Endothelial cell of umbilical vein (primary cell): Measurements from ENCODE around the gene BCAS3. TPM values are rescaled to one million over a fixed set of nuclear protein-coding genes. Genes with fewer than 3 reads are reported as not detected.

Experiments used
- BruUV-seq: library from RNA; stranded (reverse); fragments of 400-500 nt; replicated peaks from 2 replicates; lab custom pipeline; 2021; lab: Mats Ljungman, UMichigan
- CTCF ChIA-PET: fragments of 300-600, 350-600 bp; sonication (Branson Sonifier 250); formaldehyde crosslinking; loops from one replicate; lab custom pipeline; 2021; ENCODE audit warnings: antibody characterized with exemption, inconsistent platforms; lab: Charles Lee
- POLR2A ChIA-PET: fragments of 300-600, 350-600 bp; sonication (Branson Sonifier 250); formaldehyde crosslinking; loops from one replicate; lab custom pipeline; 2021; ENCODE audit warnings: antibody characterized with exemption, inconsistent platforms; lab: Charles Lee
- DNase-seq: peaks from one replicate; pipeline ENCODE4 v3.0.0-alpha.2; 2011; ENCODE audit warnings: low read depth, low spot score
- FAIRE-seq: peaks from 2 replicates; lab custom pipeline; 2011; peaks lifted over from hg19 to GRCh38; lab: Jason Lieb, UNC
- H2AFZ ChIP-seq: 2 replicates; pipeline ENCODE4 v1.6.0; 2012; ENCODE audit warnings: low read depth, low read length, control low read depth, inconsistent platforms
- H3K27ac ChIP-seq: 2 replicates; pipeline ENCODE4 v1.5.1; 2011; ENCODE audit warnings: low read depth, mild to moderate bottlenecking, control low read depth, low read length, moderate library complexity; ENCODE audit not compliant: insufficient read depth
- H3K27me3 ChIP-seq, 2 experiments: 2 replicates each; pipeline versions ENCODE4 v1.6.0 to v1.6.1; 2011; ENCODE audit warnings: low read length in 2 of 2, mixed read lengths in 1 of 2; ENCODE audit not compliant: control insufficient read depth in 2 of 2, insufficient read depth in 2 of 2
- H3K36me3 ChIP-seq, 2 experiments: 2 replicates in 1 of 2; 3 replicates in 1 of 2; pipeline ENCODE4 v1.5.1; 2011; ENCODE audit warnings: low read length in 2 of 2, mild to moderate bottlenecking in 1 of 2, moderate library complexity in 1 of 2; ENCODE audit not compliant: control insufficient read depth in 2 of 2, insufficient read depth in 2 of 2; ENCODE audit errors: extremely low read depth in 1 of 2
- H3K4me1 ChIP-seq: 3 replicates; pipeline ENCODE4 v1.5.1; 2011; ENCODE audit warnings: mild to moderate bottlenecking, low read length; ENCODE audit not compliant: control insufficient read depth, insufficient read depth; ENCODE audit errors: extremely low read depth
- H3K4me2 ChIP-seq: 2 replicates; pipeline ENCODE4 v1.6.1; 2011; ENCODE audit warnings: low read length, control low read depth, mixed read lengths; ENCODE audit not compliant: insufficient read depth
- H3K4me3 ChIP-seq, 3 experiments: fragments of 200-600 bp in 1 of 3; sonication (generic), shearing (Covaris generic) in 1 of 3; replicated peaks in 1 of 3; 2 replicates each; pipeline ENCODE4 v1.5.1; 2011 to 2016; ENCODE audit warnings: control low read depth in 3 of 3, low read length in 3 of 3, mild to moderate bottlenecking in 2 of 3, inconsistent platforms in 1 of 3, low read depth in 1 of 3, moderate library complexity in 1 of 3; ENCODE audit not compliant: insufficient read depth in 1 of 3
- H3K79me2 ChIP-seq: 2 replicates; pipeline ENCODE4 v1.6.0; 2012; ENCODE audit warnings: low read length, inconsistent platforms; ENCODE audit not compliant: control insufficient read depth, insufficient read depth
- H3K9ac ChIP-seq: replicated peaks from 2 replicates; pipeline ENCODE3; 2011; ENCODE audit warnings: low read length, control low read depth; ENCODE audit not compliant: insufficient read depth; ENCODE audit errors: extremely low read depth
- H3K9me1 ChIP-seq: replicated peaks from 3 replicates; pipeline ENCODE4 v1.6.0; 2011; ENCODE audit warnings: mild to moderate bottlenecking, low read length; ENCODE audit not compliant: control insufficient read depth, insufficient read depth; ENCODE audit errors: extremely low read depth
- H3K9me3 ChIP-seq: replicated peaks from 2 replicates; pipeline ENCODE4 v1.5.1; 2012; ENCODE audit warnings: low read length, inconsistent platforms; ENCODE audit not compliant: control insufficient read depth, insufficient read depth
- H4K20me1 ChIP-seq: replicated peaks from 2 replicates; pipeline ENCODE3; 2011; ENCODE audit warnings: mild to moderate bottlenecking, low read length; ENCODE audit not compliant: control insufficient read depth, insufficient read depth; ENCODE audit errors: extremely low read depth
- EZH2 ChIP-seq: IDR thresholded peaks from 2 replicates; pipeline ENCODE4 v1.6.1; 2012; ENCODE audit warnings: borderline replicate concordance, low read depth, mild to moderate bottlenecking, moderate library complexity, low read length, inconsistent platforms; ENCODE audit not compliant: severe bottlenecking
- FOS ChIP-seq: IDR thresholded peaks from 2 replicates; pipeline ENCODE4 v1.6.1; 2011; ENCODE audit warnings: mild to moderate bottlenecking, low read length, moderate library complexity, borderline replicate concordance; ENCODE audit not compliant: insufficient read depth
- GATA2 ChIP-seq: IDR thresholded peaks from 2 replicates; pipeline ENCODE4 v1.7.0; 2011; ENCODE audit warnings: low read depth, mild to moderate bottlenecking, moderate library complexity, mixed read lengths, low read length; ENCODE audit not compliant: insufficient read length, insufficient read depth
- JUN ChIP-seq: IDR thresholded peaks from 2 replicates; pipeline ENCODE4 v1.6.1; 2011; ENCODE audit warnings: borderline replicate concordance, low read depth; ENCODE audit not compliant: insufficient read length, insufficient read depth
- MYC ChIP-seq: IDR thresholded peaks from one replicate; pipeline ENCODE4 v1.6.1; 2011; ENCODE audit warnings: mild to moderate bottlenecking, low read depth, low read length
- POLR2A ChIP-seq: IDR thresholded peaks from 2 replicates; pipeline ENCODE4 v1.6.1; 2012; ENCODE audit warnings: low read depth, mild to moderate bottlenecking, control low read depth, low read length
- POLR2AphosphoS5 ChIP-seq: IDR thresholded peaks from 2 replicates; pipeline ENCODE4 v1.6.1; 2012; ENCODE audit warnings: low read depth, mild to moderate bottlenecking, control low read depth, low read length, moderate library complexity; ENCODE audit not compliant: insufficient read depth
- dilution Hi-C: fragments of 300-500 bp; cut with MboI; formaldehyde crosslinking; loops from one replicate; pipeline ENCODE4 v1.15.0; 2019; ENCODE audit warnings: low sequenced_read_pairs; ENCODE audit not compliant: extremely low pct_ligation_motif_present
- intact Hi-C: fragments of 100-400 bp; cut with micrococcal nuclease; formaldehyde crosslinking; loops from one replicate; pipeline ENCODE4 v1.10.0; 2022
- polyA plus RNA-seq, 4 experiments: library from polyadenylated mRNA; depleted of rRNA in 3 of 4; stranded (reverse) in 3 of 4; unstranded in 1 of 4; fragments of >200 nt; gene quantifications; 2 replicates each; pipeline versions ENCODE4 v1.2.1 to v1.2.3, GENCODE V29; 2011 to 2012; ENCODE audit warnings: missing spikeins in 1 of 4
- total RNA-seq: library from RNA; stranded (reverse); gene quantifications from 2 replicates; pipeline ENCODE4 v1.2.3, GENCODE V29; 2021
- TF ChIP-seq, protein P1 (sequence below): IDR thresholded peaks from 2 replicates; pipeline ENCODE4 v1.6.1; 2011; ENCODE audit not compliant: insufficient read depth, insufficient read length
- TF ChIP-seq, protein P2 (sequence below), 2 donors: IDR thresholded peaks; 1 replicate in 1 of 2; 2 replicates in 1 of 2; pipeline ENCODE4 v1.5.1; 2011; ENCODE audit warnings: low read length in 2 of 2, mild to moderate bottlenecking in 2 of 2, moderate library complexity in 2 of 2, control low read depth in 1 of 2, inconsistent platforms in 1 of 2, low read depth in 1 of 2; ENCODE audit not compliant: insufficient read depth in 1 of 2; ENCODE audit errors: extremely low read depth in 1 of 2

Gene BCAS3
- total and polyA plus RNA-seq, 2 donors (not counting 3 experiments of a cell fraction or from before 2014, with no cell fraction given) = 8.2 to 16.0 TPM

DNA sequence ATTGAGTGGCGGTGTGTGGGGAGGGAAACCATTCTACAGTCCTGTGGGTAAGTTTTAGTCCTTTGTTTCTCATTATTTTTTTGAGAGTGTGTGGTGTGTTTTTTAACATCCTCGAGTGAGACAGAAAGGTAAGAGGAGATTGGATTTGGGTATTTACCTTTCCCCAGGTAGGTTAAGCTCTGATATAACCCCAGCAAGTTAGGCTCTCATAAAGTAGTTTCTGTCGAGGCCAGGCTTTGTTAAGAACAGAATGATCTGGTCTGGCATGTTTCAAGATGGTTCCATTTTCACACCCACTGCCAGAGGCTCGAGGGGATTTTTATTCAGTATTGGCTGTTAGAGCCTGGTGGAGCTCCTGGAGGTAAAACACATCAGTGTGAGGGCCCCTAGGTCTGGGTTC is 62.9 kb downstream of the BCAS3 start:
- no peaks in the 10 kb centered on the region for H4K20me1 ChIP-seq
- dilution Hi-C loops (no loop called here), intact Hi-C loops (no loop called here)
- H3K9me1 ChIP-seq = no peaks in the 10 kb centered on the region
- no peak for TF ChIP-seq MYC
- TF ChIP-seq, protein P1, sequence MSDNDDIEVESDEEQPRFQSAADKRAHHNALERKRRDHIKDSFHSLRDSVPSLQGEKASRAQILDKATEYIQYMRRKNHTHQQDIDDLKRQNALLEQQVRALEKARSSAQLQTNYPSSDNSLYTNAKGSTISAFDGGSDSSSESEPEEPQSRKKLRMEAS = no peak
- no peak for TF ChIP-seq FOS
- TF ChIP-seq GATA2 = no peak
- TF ChIP-seq POLR2AphosphoS5 = no peak
- TF ChIP-seq POLR2A = no peak
- no peak for TF ChIP-seq JUN
- no peak for TF ChIP-seq EZH2
- TF ChIP-seq, protein P2, sequence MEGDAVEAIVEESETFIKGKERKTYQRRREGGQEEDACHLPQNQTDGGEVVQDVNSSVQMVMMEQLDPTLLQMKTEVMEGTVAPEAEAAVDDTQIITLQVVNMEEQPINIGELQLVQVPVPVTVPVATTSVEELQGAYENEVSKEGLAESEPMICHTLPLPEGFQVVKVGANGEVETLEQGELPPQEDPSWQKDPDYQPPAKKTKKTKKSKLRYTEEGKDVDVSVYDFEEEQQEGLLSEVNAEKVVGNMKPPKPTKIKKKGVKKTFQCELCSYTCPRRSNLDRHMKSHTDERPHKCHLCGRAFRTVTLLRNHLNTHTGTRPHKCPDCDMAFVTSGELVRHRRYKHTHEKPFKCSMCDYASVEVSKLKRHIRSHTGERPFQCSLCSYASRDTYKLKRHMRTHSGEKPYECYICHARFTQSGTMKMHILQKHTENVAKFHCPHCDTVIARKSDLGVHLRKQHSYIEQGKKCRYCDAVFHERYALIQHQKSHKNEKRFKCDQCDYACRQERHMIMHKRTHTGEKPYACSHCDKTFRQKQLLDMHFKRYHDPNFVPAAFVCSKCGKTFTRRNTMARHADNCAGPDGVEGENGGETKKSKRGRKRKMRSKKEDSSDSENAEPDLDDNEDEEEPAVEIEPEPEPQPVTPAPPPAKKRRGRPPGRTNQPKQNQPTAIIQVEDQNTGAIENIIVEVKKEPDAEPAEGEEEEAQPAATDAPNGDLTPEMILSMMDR (IDR thresholded peaks at IDR 0.05; ENCODE audit: extremely low read depth in 1 of 2, insufficient read depth in 1 of 2, low read depth in 1 of 2, low read length in 2 of 2) = no peak
- no peak overlapping the region for H3K27ac ChIP-seq
- BruUV-seq = no TSS peak
- H3K36me3 ChIP-seq = no peaks in the 10 kb centered on the region
- H3K4me1 ChIP-seq = peaks cover 4% of the 10 kb centered on the region
- H2AFZ ChIP-seq = no peak overlapping the region
- FAIRE-seq = no peak
- no peak overlapping the region for H3K4me3 ChIP-seq
- H3K9ac ChIP-seq = no peak overlapping the region
- H3K79me2 ChIP-seq = no peaks in the 10 kb centered on the region
- no peak for DNase-seq
- H3K4me2 ChIP-seq = no peak overlapping the region
- H3K27me3 ChIP-seq = no peaks in the 10 kb centered on the region
- ChIA-PET POLR2A (no interaction called here), CTCF (interaction anchor here (2.4 kb wide), 1 partner anchor 20 kb away, joined by 11 read pairs; no protein-coding TSS in a partner anchor)
- no peaks in the 10 kb centered on the region for H3K9me3 ChIP-seq
